ENCODE data around the gene PECR. TPM values are rescaled to one million over a fixed set of nuclear protein-coding genes. Genes with fewer than 3 reads are reported as not detected.

Gene PECR
- total RNA-seq, 2 donors from 2014 or later = 5.9 to 14.6 TPM

Other genes with a start within 250 kb of the PECR start
- gene MREG, start 68.3 kb downstream of the PECR start, total RNA-seq = 1 to 10 TPM; 1.1 to 1.3 TPM
- gene TMEM169, start 110 bp upstream of the PECR start, total RNA-seq = under 1 TPM; 0.13 to 0.27 TPM
- gene XRCC5, start 27.5 kb upstream of the PECR start, total RNA-seq = 100 to 1,000 TPM; 114 to 148 TPM

Data from left cardiac atrium (tissue), 2 donors.